HG03108 (cell line): Measurements from ENCODE around the gene SRR.
"Not testable (repeated sequence)": the region's sequence is repeated elsewhere in the genome, so short reads cannot be mapped to it uniquely, and the experiment has no call there.

Source experiments
- ATAC-seq: cut with Tn5 transposase; IDR thresholded peaks from one replicate; pipeline ENCODE4 v1.9.1; 2021; ENCODE audit warnings: moderate library complexity; ENCODE audit not compliant: unreplicated experiment

SRR gene, protein sequence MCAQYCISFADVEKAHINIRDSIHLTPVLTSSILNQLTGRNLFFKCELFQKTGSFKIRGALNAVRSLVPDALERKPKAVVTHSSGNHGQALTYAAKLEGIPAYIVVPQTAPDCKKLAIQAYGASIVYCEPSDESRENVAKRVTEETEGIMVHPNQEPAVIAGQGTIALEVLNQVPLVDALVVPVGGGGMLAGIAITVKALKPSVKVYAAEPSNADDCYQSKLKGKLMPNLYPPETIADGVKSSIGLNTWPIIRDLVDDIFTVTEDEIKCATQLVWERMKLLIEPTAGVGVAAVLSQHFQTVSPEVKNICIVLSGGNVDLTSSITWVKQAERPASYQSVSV

DNA sequence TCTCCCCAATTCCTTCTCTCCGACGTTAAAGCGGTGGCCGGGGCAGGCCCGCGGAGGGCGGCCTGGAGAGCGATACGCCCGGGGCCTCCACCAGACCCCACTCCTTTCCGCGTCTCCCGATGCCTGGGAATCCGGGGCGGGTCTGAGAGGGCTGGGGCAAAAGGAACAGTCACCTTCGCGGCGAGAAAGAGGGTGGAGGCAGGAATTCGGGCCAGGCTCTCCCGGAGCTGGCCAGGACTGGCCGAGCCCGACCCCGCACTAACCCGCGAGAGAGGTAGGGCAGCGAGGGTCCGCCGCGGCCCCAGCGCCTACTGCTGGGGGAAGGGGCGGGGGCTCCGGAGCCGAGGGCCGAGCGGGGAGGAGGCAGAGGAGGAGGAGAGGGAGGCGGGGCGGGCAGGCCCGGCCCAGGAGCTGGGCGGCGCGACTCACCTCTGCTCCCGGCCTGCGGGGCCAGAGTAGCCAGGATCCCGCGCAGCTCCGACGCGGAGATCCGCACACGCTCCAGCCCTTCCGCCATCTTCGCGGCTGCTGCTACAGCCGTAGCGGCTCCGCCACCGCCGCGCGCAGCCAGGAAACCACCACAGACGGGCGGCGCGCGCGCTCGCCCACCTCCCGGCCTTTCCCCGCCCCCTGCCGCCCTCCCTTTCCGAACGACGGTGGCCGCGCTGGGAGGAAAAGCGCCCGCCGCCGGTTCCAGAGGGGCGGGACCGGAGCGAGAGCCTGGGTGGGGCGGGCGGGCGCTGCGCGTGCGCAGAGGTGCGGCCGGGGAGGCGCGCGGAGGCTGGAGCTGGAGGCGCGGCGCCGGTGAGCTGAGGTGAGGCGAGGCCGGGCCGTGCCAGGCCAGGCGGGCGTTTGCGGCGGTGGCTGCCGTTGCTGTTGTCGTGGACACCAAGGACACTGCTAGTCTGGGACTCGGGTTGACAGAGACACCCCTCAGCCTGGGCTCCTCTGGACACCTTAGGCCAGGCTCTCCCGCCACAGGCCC is at the start of gene SRR, which contains the start of gene SMG6:
TSS of gene SRR (plus strand) at position 747 of the 985 bp plus-strand sequence. CDS start 11,611 bp downstream, outside the sequence.
TSS of gene SMG6 (minus strand) at position 582 of the 985 bp plus-strand sequence. CDS start at position 517, 65 bp downstream.
- ATAC-seq: peak; percentile 75

DNA sequence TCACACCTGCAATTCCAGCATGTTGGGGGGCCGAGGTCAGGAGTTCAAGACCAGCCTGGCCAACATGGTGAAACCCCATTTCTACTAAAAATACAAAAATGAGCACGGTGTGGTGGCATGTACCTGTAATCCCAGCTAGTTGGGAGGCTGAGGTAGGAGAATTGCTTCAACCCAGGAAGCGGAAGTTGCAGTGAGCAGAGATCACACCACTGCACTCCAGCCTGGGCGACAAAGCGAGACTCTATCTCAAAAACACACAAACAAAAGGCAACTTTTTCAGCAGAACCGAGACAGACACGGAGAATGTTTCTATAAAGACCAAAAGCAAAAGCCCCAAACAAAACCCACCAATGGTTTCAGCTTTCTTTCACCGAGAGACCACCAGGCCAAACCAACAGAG is 44.9 kb upstream of the SRR start:
- not testable (repeated sequence) for ATAC-seq

DNA sequence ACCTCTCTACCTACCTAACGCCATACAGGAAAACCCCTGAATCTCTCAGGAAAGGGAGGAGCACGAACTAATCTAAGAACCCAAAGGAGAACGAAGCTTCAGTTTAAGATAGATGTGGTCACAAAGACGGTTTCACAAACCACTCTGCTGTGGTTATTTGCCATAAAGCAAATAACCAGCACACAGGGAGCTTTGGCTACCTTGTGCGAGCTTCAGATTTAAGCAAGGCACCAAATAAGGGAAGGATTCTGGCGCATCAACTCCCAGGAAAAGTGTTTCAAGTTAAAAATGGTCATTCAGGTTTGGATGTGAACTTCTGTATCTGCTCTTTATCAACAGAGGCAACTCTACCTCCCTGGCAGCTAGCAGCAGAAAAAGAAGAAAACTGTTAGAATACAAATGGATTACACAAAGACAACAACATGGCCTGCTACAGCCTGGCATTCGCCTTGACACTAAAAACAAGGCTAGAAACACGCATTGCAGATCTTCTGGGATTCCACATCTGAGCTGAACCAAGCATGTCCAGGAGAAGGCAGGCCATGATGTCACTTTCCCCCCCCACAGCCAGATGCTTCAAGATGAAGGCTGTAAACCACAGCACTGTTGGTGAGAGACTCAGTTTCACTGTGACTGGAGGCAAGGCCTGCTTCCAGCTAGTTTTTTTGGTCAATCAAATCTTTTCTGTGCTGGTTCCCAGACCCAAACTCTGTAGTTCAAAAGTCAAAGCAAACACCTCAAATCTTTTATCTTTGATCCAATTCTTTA is 43.8 kb upstream of the SRR start:
- ATAC-seq: peak; percentile 67

DNA sequence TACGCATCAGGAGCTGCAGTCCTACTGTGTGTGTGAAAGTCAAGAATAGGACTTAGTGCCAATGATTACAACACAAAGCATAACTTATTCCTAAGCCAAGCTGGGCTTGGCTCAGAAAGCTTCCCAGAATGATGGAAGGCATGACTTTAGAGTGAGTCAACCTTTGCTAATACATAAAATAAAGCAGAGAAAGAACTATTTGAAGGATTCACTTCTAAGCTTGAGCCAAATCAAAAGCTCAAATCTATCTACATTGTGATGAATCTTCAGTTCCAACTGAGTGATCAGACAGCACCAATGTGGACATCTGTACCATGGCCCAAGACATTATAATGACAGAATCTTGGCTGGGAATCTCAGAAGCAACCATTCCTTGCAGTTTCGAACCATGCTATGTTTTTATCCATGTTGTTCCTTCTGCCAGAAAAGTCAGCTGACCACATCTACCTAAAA is 41.6 kb upstream of the SRR start:
- ATAC-seq: no peak

DNA sequence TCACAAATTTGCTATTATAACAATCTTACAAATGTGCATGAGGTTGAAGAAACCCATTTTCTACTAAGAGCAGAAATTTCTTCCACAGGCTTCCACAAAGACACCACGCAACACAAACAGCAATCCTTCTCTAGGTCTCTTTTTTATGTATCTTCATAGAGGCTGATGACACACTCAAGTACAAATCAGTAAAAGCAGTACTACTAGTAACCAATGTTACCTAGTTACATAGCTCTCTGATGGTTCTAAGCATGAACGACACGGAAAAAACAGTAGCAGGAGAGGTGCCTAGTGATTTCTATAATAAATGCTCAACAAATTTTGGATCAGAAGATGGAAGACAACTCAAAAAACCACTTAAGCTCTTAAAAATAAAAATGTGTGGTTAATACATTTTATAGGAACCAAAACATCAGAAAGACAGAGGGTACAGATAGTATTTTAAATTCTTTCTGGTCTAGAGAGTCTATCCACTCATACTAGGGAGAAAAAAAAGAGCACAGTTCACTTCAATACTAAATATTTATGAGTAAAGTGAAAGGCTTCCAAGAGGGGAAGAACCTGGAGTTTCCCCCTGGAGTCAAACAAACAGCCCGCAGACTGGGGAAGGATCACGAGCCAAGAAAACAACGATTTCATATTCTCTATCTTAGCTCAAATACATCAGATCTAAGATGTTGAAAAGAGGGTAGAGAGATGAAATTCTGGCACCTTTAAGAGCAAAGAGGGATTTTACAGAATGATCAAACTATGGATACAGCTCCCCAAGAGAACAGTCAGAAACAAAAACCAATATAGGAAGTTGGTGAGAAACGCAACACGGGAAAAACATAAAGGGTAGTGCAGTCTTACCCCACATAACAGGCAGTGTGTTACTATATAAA is 40.3 kb upstream of the SRR start:
- no peak for ATAC-seq

DNA sequence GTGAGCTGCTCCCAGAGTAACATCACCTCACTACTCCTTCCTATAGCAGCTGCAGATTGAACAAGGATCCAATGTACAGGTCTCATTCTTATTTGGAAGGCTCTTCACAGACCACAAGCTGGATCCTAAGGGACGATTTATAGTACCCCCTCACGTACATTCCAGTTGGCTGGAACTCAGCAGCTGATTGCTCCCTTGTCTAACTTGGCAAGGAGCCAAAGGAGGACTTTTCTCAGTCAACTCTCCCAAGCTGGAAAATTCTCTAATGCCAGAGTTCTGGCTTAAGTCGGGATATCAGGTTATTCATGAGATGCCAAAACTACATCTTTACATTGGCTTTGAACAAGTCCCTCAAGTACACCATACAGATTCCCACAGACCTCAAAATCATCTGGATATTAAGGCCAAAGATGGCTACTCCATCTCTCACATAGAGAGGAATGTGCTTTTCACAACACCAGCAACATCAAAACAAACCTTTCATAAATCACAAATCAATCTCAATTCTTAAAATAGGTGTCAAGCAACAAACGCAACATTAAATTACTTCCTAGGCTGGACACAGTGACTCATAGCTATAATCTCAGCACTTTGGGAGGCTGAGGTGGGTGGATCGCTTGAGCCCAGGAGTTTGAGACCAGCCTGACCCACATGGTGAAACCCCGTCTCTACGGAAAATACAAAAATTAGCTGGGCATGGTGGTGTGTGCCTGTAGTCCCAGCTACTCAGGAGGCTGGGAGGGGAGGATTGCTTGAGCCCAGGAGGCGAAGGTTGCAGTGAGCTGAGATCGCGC is 39.5 kb upstream of the SRR start:
- ATAC-seq: no peak

DNA sequence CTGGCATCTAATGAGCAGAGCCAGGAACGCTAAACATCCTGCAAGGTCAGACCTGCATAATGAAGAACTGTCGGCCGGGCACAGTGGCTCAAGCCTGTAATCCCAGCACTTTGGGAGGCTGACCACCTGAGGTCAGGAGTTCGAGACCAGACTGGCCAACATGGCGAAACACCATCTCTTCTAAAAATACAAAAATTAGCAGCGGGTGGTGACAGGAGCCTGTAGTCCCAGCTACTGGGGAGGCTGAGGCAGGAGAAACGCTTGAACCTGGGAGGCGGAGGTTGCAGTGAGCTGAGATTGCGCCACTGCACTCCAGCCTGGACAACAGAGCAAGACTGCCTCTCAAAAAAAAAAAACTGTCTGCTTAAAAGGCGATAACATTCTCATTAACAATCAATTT is 38.6 kb upstream of the SRR start:
- not testable (repeated sequence) for ATAC-seq

DNA sequence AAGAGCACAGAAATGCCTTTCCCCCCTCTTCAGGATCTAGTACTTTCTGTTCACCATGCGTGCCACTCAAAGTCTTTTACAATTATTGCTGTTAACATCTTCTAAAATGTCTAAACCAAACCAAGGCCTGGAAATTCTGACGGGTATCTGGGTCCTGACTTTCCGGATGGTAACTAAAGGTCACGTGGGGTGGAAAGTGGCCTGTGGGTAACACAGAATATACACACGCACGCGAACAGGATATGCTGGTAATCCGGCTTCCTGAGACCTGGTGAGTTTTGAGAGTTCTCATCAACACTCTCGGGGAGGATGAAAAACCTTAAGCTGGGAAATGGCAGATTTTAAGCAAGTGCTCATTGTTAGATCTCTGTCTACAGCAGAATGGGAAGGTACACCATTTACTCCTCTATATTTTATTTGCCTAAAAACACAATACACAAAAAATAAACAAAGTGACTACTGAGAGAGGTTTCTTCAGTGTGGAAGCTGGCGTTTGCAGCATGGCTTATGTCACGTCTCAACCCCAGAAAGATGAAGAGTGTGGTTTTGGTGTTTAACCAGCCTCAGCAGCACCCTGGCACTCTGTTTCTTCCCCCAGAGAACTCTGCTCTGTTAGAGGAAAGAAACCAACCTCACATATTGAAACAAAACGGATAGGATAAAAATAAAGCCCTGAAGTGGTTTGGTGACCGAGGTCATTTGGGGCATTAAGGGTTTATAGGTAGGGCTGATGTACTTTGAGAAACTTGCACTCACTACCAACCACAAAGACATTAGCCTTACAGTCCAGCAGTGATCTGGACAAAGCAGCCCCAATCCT is 37.5 kb upstream of the SRR start:
- peak; percentile 70 for ATAC-seq

DNA sequence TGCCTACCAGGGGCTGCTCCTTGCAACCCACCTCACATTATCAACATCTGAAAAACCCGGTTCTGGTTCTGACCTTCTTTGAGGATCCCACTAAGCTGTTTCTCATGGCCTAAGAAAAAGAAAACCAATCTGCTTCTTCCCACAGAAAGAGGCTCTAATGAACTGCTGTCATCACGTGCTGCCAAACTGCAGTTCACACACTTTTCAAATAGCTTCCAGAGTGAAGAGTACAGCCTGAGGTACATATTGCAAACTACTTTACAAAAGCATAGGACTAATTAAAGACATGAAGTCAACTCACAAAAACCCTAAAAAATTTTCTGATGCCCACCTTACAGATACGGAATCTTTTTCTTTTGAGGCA is 36.9 kb upstream of the SRR start:
- ATAC-seq: peak; percentile 8

DNA sequence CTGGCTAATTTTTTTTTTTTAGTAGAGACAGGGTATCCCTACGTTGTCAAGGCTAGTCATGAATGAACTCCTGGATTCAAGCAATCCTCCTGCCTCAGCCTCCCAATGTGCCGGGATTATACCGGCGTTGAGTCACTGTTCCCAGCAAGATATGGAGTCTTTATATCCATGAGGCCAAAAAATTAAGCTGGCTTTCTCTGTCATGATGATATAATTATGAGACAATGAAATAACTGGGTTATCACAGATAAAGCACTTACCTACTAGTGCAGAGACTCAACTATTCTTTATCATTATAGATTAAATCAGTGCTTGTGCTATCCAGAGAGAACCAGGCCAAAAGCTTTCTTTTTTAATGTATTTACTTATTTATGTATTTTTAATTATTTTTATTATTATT is 36.4 kb upstream of the SRR start:
- no peak for ATAC-seq

DNA sequence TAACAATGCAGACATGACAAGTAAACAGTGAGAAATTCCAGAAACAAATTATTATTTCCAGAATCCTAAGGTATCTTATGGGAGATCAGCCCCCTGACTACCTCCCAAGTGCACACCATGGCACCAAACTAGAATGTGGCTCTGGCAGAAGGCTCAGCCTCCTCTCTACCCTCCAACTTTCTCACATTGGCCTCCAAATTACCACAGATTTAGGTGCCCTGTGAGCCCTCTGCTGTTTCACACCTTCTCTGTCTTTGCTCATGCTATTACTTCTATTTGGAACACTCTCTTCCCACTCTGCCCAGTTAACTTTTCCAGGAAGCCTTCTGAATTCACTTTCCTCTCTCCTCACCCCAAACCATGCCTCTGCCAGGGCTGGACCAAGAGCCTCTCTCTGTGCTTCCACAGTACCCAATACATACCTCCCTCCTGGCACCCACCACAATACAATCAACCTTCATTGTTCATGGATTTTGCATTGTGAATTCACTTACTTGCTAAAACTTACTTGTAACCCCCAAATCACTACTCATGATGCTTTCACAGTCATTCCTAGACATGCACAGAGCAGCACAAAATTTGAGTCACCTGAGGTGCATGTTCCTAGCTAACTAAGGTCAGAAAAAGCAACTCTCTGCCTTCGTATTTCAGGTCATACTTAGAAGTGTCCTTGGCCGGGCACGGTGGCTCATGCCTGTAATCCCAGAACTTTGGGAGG is 31.6 kb upstream of the SRR start:
- no peak for ATAC-seq

DNA sequence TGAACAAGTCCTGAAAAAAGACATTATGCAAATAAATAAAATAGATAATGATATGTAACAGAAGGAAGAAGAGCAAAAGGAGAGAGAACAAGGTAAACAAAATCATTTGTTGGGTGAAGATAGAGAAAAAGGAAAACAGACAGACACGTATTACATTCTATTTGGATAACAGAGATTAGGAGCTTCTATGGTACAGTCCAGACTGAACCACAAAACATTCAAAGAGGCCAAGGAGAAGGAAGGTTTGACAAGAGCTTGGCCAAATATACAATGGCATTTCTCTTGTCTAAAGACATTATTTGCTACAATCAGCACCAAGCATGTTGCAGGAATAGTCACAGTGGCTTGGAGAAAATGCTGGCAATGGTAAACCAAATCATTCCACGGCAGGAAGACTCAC is 29.3 kb upstream of the SRR start:
- no peak for ATAC-seq

DNA sequence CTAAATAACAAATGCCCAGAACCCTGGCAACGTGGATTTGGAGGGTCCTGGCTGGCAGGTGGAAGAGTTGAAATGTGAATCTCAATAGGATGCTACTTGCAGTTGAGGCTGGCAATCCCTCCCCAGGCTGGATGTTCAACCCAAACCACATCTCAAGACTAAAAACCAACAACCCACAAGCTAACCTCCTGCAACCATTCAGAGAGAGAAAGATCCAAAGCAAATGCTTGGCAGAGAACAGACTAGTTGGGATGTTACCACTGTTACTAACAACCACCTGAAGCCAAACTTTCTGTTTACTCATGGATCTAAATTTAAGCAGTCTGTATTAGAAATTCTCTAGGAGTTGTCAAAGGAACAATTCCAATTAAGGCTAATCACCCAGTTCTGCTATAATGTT is 28.0 kb upstream of the SRR start:
- no peak for ATAC-seq

DNA sequence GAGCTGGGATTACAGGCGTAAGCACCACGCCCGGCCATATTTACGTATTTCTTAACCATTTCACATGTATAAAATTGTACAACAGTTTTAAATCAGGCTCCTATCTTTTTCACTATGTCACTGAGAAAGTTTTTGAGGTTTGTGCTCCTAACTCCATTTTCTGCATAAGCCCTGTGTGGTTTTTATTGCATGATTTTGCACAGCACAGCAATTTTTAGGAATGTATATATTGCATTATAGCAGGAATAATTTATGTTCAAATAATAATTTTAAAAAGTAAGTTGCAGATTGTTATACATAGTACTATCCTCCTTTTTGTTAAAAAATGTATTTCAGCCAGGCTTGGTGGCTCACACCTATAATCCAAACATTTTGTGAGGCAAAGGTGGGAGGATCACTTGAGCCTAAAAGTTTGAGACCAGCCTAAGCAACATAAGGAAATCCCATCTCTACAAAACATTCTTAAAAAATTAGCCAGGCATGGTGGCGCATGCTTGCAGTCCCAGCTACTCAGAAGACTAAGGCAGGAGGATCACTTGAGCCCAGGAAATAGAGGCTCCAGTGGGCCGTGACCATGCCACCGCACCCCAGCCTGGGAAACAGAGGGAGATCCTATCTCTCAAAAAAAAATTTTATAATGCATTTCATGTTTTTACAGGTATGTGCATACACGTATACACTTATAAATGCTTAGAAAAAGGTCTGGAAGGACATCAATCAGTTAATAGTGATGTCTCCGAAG is 26.1 kb upstream of the SRR start:
- ATAC-seq: no peak

DNA sequence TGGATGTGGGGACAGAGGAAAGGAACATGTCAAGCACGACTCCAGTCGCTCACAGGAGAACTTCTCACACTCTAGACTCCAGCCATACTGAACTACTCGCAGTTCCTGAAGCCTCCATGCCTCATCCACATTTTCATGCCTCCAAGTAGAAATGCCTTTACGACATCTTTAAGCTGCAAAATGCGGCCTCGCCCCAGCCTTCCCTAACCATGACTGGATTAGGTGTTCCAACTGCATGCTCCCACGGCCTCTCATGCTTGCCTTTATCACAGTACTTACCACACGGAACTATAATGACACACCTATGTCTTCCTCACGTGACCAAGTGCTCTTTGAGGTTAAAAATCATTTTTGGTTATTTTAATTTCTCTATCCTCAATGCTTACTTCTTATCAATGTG is 24.0 kb upstream of the SRR start:
- ATAC-seq: no peak

DNA sequence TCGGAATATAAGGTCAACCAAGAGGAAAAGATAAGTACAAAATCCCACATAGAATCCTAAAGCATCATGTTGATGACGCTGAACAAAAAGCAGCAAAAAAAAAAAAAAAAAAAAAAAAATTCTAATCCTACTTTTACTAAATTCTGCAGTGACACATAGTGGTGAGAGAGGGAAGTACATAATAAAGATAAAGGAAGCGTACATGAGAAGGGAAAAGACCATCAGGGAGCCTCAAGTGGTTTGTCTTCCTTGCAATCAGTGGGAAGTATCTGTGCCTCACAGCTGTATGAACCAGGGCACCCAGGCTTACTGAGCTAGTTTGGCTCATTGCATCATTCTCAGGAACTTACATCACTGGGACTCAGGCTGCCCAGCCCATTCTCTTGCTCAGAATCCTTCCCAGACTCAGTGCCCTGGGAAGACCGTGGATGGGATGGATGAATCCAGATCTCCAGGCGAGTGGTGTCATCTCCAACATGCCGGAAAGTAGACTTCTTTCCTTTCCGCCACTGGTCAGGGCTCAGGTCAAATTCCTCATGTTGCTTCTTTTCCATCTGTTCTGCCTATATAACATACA is 21.4 kb upstream of the SRR start:
- no peak for ATAC-seq

DNA sequence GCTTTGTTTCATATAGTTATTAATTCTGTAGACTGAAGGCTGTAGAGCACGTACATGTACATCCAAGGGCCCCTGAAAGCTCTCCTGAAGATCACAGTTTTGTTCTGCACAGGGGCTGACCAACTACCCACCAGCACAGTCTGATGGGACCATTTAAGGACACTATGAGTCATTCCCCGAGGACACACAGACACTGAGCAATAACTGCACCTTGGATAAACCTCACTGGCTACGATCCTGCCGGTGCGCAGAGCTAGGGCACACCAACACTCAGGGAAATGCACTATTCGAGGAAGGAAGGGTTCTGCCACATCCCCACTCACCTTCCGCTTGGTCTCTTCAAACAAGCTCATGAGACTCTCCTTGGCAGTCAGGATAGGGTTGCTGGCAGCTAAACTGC is 20.4 kb upstream of the SRR start:
- ATAC-seq: no peak
